H1 (cell line): ENCODE measurements around the gene IRGC. TPM values are rescaled to one million over a fixed set of nuclear protein-coding genes. Genes with fewer than 3 reads are reported as not detected.

Experiments
- CTCF ChIA-PET: fragments of 300-600 bp; sonication (Branson Sonifier 250); formaldehyde crosslinking; loops from one replicate; lab custom pipeline; 2021; ENCODE audit not compliant: partially characterized antibody; lab: Charles Lee
- POLR2A ChIA-PET: fragments of 300-600 bp; sonication (Branson Sonifier 250); formaldehyde crosslinking; loops from one replicate; lab custom pipeline; 2021; ENCODE audit warnings: inconsistent platforms; ENCODE audit not compliant: partially characterized antibody; lab: Charles Lee
- DNase-seq, 2 experiments: peaks; one replicate each; pipeline versions ENCODE4 v3.0.0 to v3.0.0-alpha.2; 2010 to 2022; ENCODE audit warnings: low spot score in 2 of 2, low read depth in 1 of 2, mixed read lengths in 1 of 2
- FAIRE-seq: peaks from 2 replicates; lab custom pipeline; 2011; peaks lifted over from hg19 to GRCh38; lab: Jason Lieb, UNC
- H2AFZ ChIP-seq: 2 replicates; pipeline ENCODE4 v1.8.1; 2012; ENCODE audit warnings: low read length, inconsistent platforms
- H2AK5ac ChIP-seq: 2 replicates; pipeline ENCODE4 v1.6.1; 2013; ENCODE audit warnings: low read depth, low read length
- H2BK120ac ChIP-seq: replicated peaks from 2 replicates; pipeline ENCODE3; 2013; ENCODE audit warnings: low read depth, low read length, inconsistent platforms
- H2BK12ac ChIP-seq: 2 replicates; pipeline ENCODE4 v1.6.1; 2013; ENCODE audit warnings: low read depth, low read length
- H2BK15ac ChIP-seq: 2 replicates; pipeline ENCODE4 v1.6.1; 2013; ENCODE audit warnings: low read length
- H2BK20ac ChIP-seq: 2 replicates; pipeline ENCODE4 v1.6.1; 2013; ENCODE audit warnings: low read length
- H2BK5ac ChIP-seq: 2 replicates; pipeline ENCODE4 v1.6.1; 2013; ENCODE audit warnings: low read depth, low read length
- H3K14ac ChIP-seq: 2 replicates; pipeline ENCODE4 v1.6.1; 2013; ENCODE audit warnings: inconsistent platforms; ENCODE audit not compliant: insufficient read length
- H3K18ac ChIP-seq: 2 replicates; pipeline ENCODE4 v1.6.1; 2013; ENCODE audit warnings: low read length; ENCODE audit errors: extremely low read depth
- H3K23ac ChIP-seq: 2 replicates; pipeline ENCODE4 v1.6.1; 2013; ENCODE audit warnings: inconsistent platforms; ENCODE audit not compliant: insufficient read length
- H3K23me2 ChIP-seq: 2 replicates; pipeline ENCODE4 v1.6.1; 2013; ENCODE audit warnings: low read depth, low read length
- H3K27ac ChIP-seq: 2 replicates; pipeline ENCODE4 v1.6.1; 2011; ENCODE audit warnings: low read depth, low read length, inconsistent platforms
- H3K27me3 ChIP-seq, 4 experiments: replicated peaks in 1 of 4; 1 replicate in 1 of 4; 2 replicates in 3 of 4; pipeline versions ENCODE4 v1.6.1 to v1.8.1; 2011 to 2013; ENCODE audit warnings: low read length in 3 of 4, mild to moderate bottlenecking in 3 of 4, inconsistent platforms in 2 of 4, mixed read lengths in 2 of 4, moderate library complexity in 1 of 4; ENCODE audit not compliant: control insufficient read depth in 3 of 4, insufficient read depth in 3 of 4; ENCODE audit errors: extremely low read depth in 1 of 4
- H3K36me3 ChIP-seq, 4 experiments: 2 replicates each; pipeline versions ENCODE4 v1.6.1 to v1.8.1; 2011 to 2013; ENCODE audit warnings: mild to moderate bottlenecking in 4 of 4, low read length in 3 of 4, moderate library complexity in 2 of 4, control low read depth in 1 of 4, inconsistent platforms in 1 of 4; ENCODE audit not compliant: insufficient read depth in 4 of 4, control insufficient read depth in 2 of 4
- H3K4ac ChIP-seq: replicated peaks from 2 replicates; pipeline ENCODE3; 2013; ENCODE audit warnings: low read length, low read depth, mixed read lengths, inconsistent platforms; ENCODE audit not compliant: insufficient read length
- H3K4me1 ChIP-seq, 4 experiments: replicated peaks in 1 of 4; 1 replicate in 1 of 4; 2 replicates in 3 of 4; pipeline versions ENCODE4 v1.6.1 to v1.8.1; 2011 to 2013; ENCODE audit warnings: low read length in 3 of 4, inconsistent platforms in 2 of 4, mixed read lengths in 1 of 4; ENCODE audit not compliant: insufficient read depth in 4 of 4, control insufficient read depth in 3 of 4
- H3K4me2 ChIP-seq, 2 experiments: 2 replicates each; pipeline versions ENCODE4 v1.6.1 to v1.8.1; 2011 to 2013; ENCODE audit warnings: low read depth in 2 of 2, low read length in 2 of 2, control low read depth in 1 of 2, inconsistent platforms in 1 of 2, mild to moderate bottlenecking in 1 of 2; ENCODE audit not compliant: insufficient read depth in 1 of 2
- H3K4me3 ChIP-seq, 4 experiments: fragments of 200-600, 300-600 bp in 1 of 4; sonication (generic), shearing (Covaris generic), sonication (Bioruptor Twin) in 1 of 4; 2 replicates each; pipeline versions ENCODE4 v1.5.1 to v1.8.1; 2011 to 2016; ENCODE audit warnings: low read length in 4 of 4, low read depth in 3 of 4, control low read depth in 2 of 4, inconsistent platforms in 2 of 4, mild to moderate bottlenecking in 2 of 4, mixed read lengths in 1 of 4, moderate library complexity in 1 of 4; ENCODE audit not compliant: insufficient read depth in 2 of 4; ENCODE audit errors: extremely low read depth in 1 of 4
- H3K56ac ChIP-seq: replicated peaks from 2 replicates; pipeline ENCODE3; 2013; ENCODE audit warnings: low read depth, mild to moderate bottlenecking, mixed read lengths, low read length, inconsistent platforms; ENCODE audit not compliant: insufficient read length
- H3K79me1 ChIP-seq: 2 replicates; pipeline ENCODE4 v1.6.1; 2013; ENCODE audit warnings: low read depth, low read length, control low read depth
- H3K79me2 ChIP-seq, 2 experiments: 2 replicates each; pipeline versions ENCODE4 v1.6.1 to v1.8.1; 2012 to 2013; ENCODE audit warnings: low read length in 2 of 2, mild to moderate bottlenecking in 2 of 2, inconsistent platforms in 1 of 2; ENCODE audit not compliant: insufficient read depth in 2 of 2, control insufficient read depth in 1 of 2
- H3K9ac ChIP-seq, 4 experiments: replicated peaks in 1 of 4; 1 replicate in 1 of 4; 2 replicates in 3 of 4; pipeline versions ENCODE4 v1.6.1 to v1.8.1; 2011 to 2013; ENCODE audit warnings: low read depth in 3 of 4, low read length in 3 of 4, control low read depth in 2 of 4, mild to moderate bottlenecking in 2 of 4, moderate library complexity in 2 of 4, inconsistent platforms in 1 of 4; ENCODE audit errors: extremely low read depth in 1 of 4
- H3K9me3 ChIP-seq, 2 experiments: 2 replicates each; pipeline versions ENCODE4 v1.6.1 to v1.8.1; 2012 to 2013; ENCODE audit warnings: mild to moderate bottlenecking in 2 of 2, moderate library complexity in 2 of 2, control low read depth in 1 of 2, inconsistent platforms in 1 of 2, low read depth in 1 of 2, low read length in 1 of 2, mixed read lengths in 1 of 2; ENCODE audit not compliant: insufficient read depth in 2 of 2
- H4K20me1 ChIP-seq, 2 experiments: replicated peaks in 1 of 2; 2 replicates each; pipeline versions ENCODE3 to v1.8.1; 2011 to 2013; ENCODE audit warnings: inconsistent platforms in 2 of 2, low read length in 2 of 2, mild to moderate bottlenecking in 1 of 2; ENCODE audit not compliant: insufficient read depth in 2 of 2, control insufficient read depth in 1 of 2
- H4K5ac ChIP-seq: 2 replicates; pipeline ENCODE4 v1.6.1; 2013; ENCODE audit warnings: low read length, low read depth, mixed read lengths, inconsistent platforms; ENCODE audit not compliant: insufficient read length
- H4K8ac ChIP-seq: 2 replicates; pipeline ENCODE4 v1.8.0; 2013; ENCODE audit warnings: mild to moderate bottlenecking, moderate library complexity, low read length, inconsistent platforms; ENCODE audit not compliant: insufficient read depth; ENCODE audit errors: extremely low read depth
- H4K91ac ChIP-seq: replicated peaks from 2 replicates; pipeline ENCODE3; 2013; ENCODE audit warnings: low read length, mixed read lengths, inconsistent platforms; ENCODE audit not compliant: insufficient read length
- ATF2 ChIP-seq: IDR thresholded peaks from 2 replicates; pipeline ENCODE4 v1.6.1; 2012; ENCODE audit warnings: low read length, inconsistent platforms
- BCL11A ChIP-seq, 2 experiments: IDR thresholded peaks; one replicate each; pipeline ENCODE4 v1.6.1; 2011; ENCODE audit warnings: low read depth in 2 of 2, low read length in 2 of 2, mild to moderate bottlenecking in 2 of 2
- BRCA1 ChIP-seq: IDR thresholded peaks from 2 replicates; pipeline ENCODE4 v1.6.1; 2012; ENCODE audit warnings: low read depth, low read length, improper control_type of control experiment
- CBX5 ChIP-seq: fragments of 300-800, 300-1000 bp; sonication (generic); IDR thresholded peaks from 2 replicates; pipeline ENCODE4 v1.7.1; 2016; ENCODE audit warnings: antibody characterized with exemption, low read length, low read depth
- EGR1 ChIP-seq: IDR thresholded peaks from 2 replicates; pipeline ENCODE4 v1.6.1; 2011; ENCODE audit warnings: low read depth, low read length, borderline replicate concordance
- EZH2 ChIP-seq: fragments of 200-600 bp; sonication (generic); IDR thresholded peaks from 2 replicates; pipeline ENCODE4 v1.7.1; 2012; ENCODE audit warnings: low read depth, mild to moderate bottlenecking, moderate library complexity, low read length, inconsistent platforms; ENCODE audit not compliant: severe bottlenecking
- HDAC6 ChIP-seq: IDR thresholded peaks from one replicate; pipeline ENCODE4 v1.7.1; 2012; ENCODE audit warnings: low read depth, mild to moderate bottlenecking, inconsistent platforms, low read length, moderate library complexity
- MAFK ChIP-seq: IDR thresholded peaks from 2 replicates; pipeline ENCODE4 v1.6.1; 2012; ENCODE audit warnings: low read depth, mild to moderate bottlenecking, improper control_type of control experiment, low read length
- SIN3A ChIP-seq, 2 experiments: IDR thresholded peaks in 1 of 2; conservative IDR thresholded peaks in 1 of 2; 2 replicates each; pipeline ENCODE4 v1.6.1; 2011 to 2012; ENCODE audit warnings: low read length in 2 of 2, improper control_type of control experiment in 1 of 2, low read depth in 1 of 2, mild to moderate bottlenecking in 1 of 2
- SIRT6 ChIP-seq: IDR thresholded peaks from one replicate; pipeline ENCODE4 v1.7.1; 2012; ENCODE audit warnings: low read length, inconsistent platforms
- SRF ChIP-seq: IDR thresholded peaks from 2 replicates; pipeline ENCODE4 v1.6.1; 2011; ENCODE audit warnings: mild to moderate bottlenecking, low read depth, low read length, moderate library complexity
- TBP ChIP-seq: IDR thresholded peaks from 2 replicates; pipeline ENCODE4 v1.6.1; 2011; ENCODE audit warnings: low read depth, low read length, improper control_type of control experiment
- YY1 ChIP-seq: IDR thresholded peaks from 2 replicates; pipeline ENCODE4 v1.6.1; 2011; ENCODE audit warnings: low read depth, mild to moderate bottlenecking, low read length
- WGBS, 2 experiments: shearing (Covaris generic) in 1 of 2; methylation state at CpG; one replicate each; pipeline versions ENCODE4 v1.1.6 to v1.1.7; 2013 to 2015; ENCODE audit warnings: low lambda C conversion rate in 2 of 2, mixed read lengths in 2 of 2, inconsistent platforms in 1 of 2, low coverage in 1 of 2, missing lambda C conversion rate in 1 of 2; ENCODE audit not compliant: insufficient replicate concordance in 2 of 2, insufficient coverage in 1 of 2, insufficient read length in 1 of 2; ENCODE audit errors: extremely low coverage in 1 of 2, missing lambda C conversion rate in 1 of 2; 5-methylcytosine and 5-hydroxymethylcytosine counted together
- polyA plus RNA-seq, 7 experiments: library from polyadenylated mRNA; depleted of rRNA in 3 of 7; stranded (reverse) in 5 of 7; unstranded in 2 of 7; fragments of >200 nt in 5 of 7; fragments of 200-250 nt in 2 of 7; gene quantifications; 1 replicate in 5 of 7; 2 replicates in 1 of 7; 4 replicates in 1 of 7; pipeline versions ENCODE4 v1.2.1 to v1.2.3, GENCODE V29; 2011 to 2013; ENCODE audit warnings: missing spikeins in 2 of 7, mixed read lengths in 2 of 7
- total RNA-seq: library from RNA; stranded (reverse); fragmentation: NEBNext Ultra II Directional; extraction: Animal tissue kit (Norgen Biotek cat#: 25700); gene quantifications from 2 replicates; pipeline ENCODE4 v1.2.1, GENCODE V29; 2021

IRGC gene
- total and polyA plus RNA-seq, 2 of the 8 experiments (the other 6 are each of a cell fraction or from before 2014, with no cell fraction given): not detected

GRCh38 chr19:43707158-43707712 lies 8.6 kb upstream of the IRGC start:
- H3K4me3 ChIP-seq: no peak overlapping the region
- ChIA-PET POLR2A (no interaction called here), CTCF (interaction anchor here (0.9 to 2.2 kb wide), 5 partner anchors 10 to 173 kb away, joined by 3 to 6 read pairs (median 3); no protein-coding TSS in a partner anchor)
- H2AK5ac ChIP-seq: no peak overlapping the region
- H2BK20ac ChIP-seq: no peak overlapping the region
- no peaks in the 10 kb centered on the region for H3K27me3 ChIP-seq
- H4K20me1 ChIP-seq: no peaks in the 10 kb centered on the region
- H2BK5ac ChIP-seq: no peak overlapping the region
- no peak overlapping the region for H2BK12ac ChIP-seq
- peaks cover 5 to 7% of the 10 kb centered on the region in 2 experiments; a peak in 3 of 4 replicates for H3K9me3 ChIP-seq
- no peak overlapping the region for H3K27ac ChIP-seq
- H4K91ac ChIP-seq: no peak overlapping the region
- no peak overlapping the region for H4K8ac ChIP-seq
- 79% methylated on average over 13 of the region's 13 CpGs; no CpG with 5 or more reads in 1 of the 2 experiments for WGBS, 2 experiments
- no peaks in the 10 kb centered on the region for H3K36me3 ChIP-seq
- H3K14ac ChIP-seq: no peak overlapping the region
- no peaks in the 10 kb centered on the region for H3K23me2 ChIP-seq
- no peak overlapping the region for H3K4me2 ChIP-seq
- H3K4me1 ChIP-seq: no peaks in the 10 kb centered on the region
- DNase-seq: no peak
- no peaks in the 10 kb centered on the region for H3K79me2 ChIP-seq
- no peak overlapping the region for H4K5ac ChIP-seq
- FAIRE-seq: no peak
- no peak overlapping the region for H3K4ac ChIP-seq
- no peak overlapping the region for H2AFZ ChIP-seq
- H2BK120ac ChIP-seq: no peak overlapping the region
- no peaks in the 10 kb centered on the region for H3K79me1 ChIP-seq
- no peak overlapping the region for H3K18ac ChIP-seq
- no peak overlapping the region for H3K23ac ChIP-seq
- H2BK15ac ChIP-seq: no peak overlapping the region
- no peak overlapping the region for H3K56ac ChIP-seq
- no peak overlapping the region for H3K9ac ChIP-seq
- TF ChIP-seq EGR1 (no peak), HDAC6 (no peak), SIN3A (conservative IDR thresholded peaks at IDR 0.05 in 1 of 2, IDR thresholded peaks at IDR 0.05 in 1 of 2; ENCODE audit: low read depth in 1 of 2, low read length in 2 of 2) (no peak), YY1 (no peak), BCL11A (IDR thresholded peaks at IDR 0.05; ENCODE audit: low read depth in 2 of 2, low read length in 2 of 2) (no peak), SIRT6 (no peak), BRCA1 (no peak), EZH2 (no peak), SRF (no peak), ATF2 (no peak), MAFK (no peak), CBX5 (no peak), TBP (no peak)
